HG03039 (cell line): Measurements from ENCODE around the gene SLC39A12.
"Not testable (repeated sequence)": the region's sequence is repeated elsewhere in the genome, so short reads cannot be mapped to it uniquely, and the experiment has no call there.

ENCODE experiments used
- ATAC-seq: cut with Tn5 transposase; IDR thresholded peaks from one replicate; pipeline ENCODE4 v1.9.1; 2021; ENCODE audit warnings: mild to moderate bottlenecking, moderate library complexity; ENCODE audit not compliant: unreplicated experiment

SLC39A12 gene

GRCh38 chr10:17951868-17952371 is at the start of gene SLC39A12:
TSS of gene SLC39A12 (plus strand) at chr10:17951918. CDS start at chr10:17953277, 1,359 bp downstream.
- ATAC-seq: no peak

- ATAC-seq: no peak
Observed at GRCh38 chr10:17904564-17904963, 47.2 kb upstream of the SLC39A12 start.

GRCh38 chr10:17905491-17905890 is 46.2 kb upstream of the SLC39A12 start:
- no peak for ATAC-seq

GRCh38 chr10:17906002-17906401 is 45.7 kb upstream of the SLC39A12 start:
- no peak for ATAC-seq

- no peak for ATAC-seq
Observed at GRCh38 chr10:17907641-17908040, 44.1 kb upstream of the SLC39A12 start.

GRCh38 chr10:17910125-17910789 is 41.5 kb upstream of the SLC39A12 start:
- no peak for ATAC-seq

- no peak for ATAC-seq
Observed at GRCh38 chr10:17912754-17913153, 39.0 kb upstream of the SLC39A12 start.

- no peak for ATAC-seq
Observed at GRCh38 chr10:17913604-17914003, 38.1 kb upstream of the SLC39A12 start.

- no peak for ATAC-seq
Observed at GRCh38 chr10:17914169-17915045, 37.3 kb upstream of the SLC39A12 start.

GRCh38 chr10:17915181-17915580 is 36.5 kb upstream of the SLC39A12 start:
- ATAC-seq: no peak

GRCh38 chr10:17918187-17918903 is 33.4 kb upstream of the SLC39A12 start:
- ATAC-seq: no peak

- no peak for ATAC-seq
Observed at GRCh38 chr10:17921378-17921777, 30.3 kb upstream of the SLC39A12 start.

GRCh38 chr10:17923728-17924127 is 28.0 kb upstream of the SLC39A12 start:
- no peak for ATAC-seq

GRCh38 chr10:17943033-17943745 is 8.5 kb upstream of the SLC39A12 start:
- ATAC-seq: no peak

GRCh38 chr10:17950269-17950668 is 1.4 kb upstream of the SLC39A12 start:
- not testable (repeated sequence) for ATAC-seq

- ATAC-seq: no peak
Observed at GRCh38 chr10:17950726-17951125, 992 bp upstream of the SLC39A12 start.

- ATAC-seq: not testable (repeated sequence)
Observed at GRCh38 chr10:17954372-17954771, 2.7 kb downstream of the SLC39A12 start.

- no peak for ATAC-seq
Observed at GRCh38 chr10:17954861-17955260, 3.1 kb downstream of the SLC39A12 start.

- ATAC-seq: no peak
Observed at GRCh38 chr10:17958049-17958448, 6.3 kb downstream of the SLC39A12 start.

- no peak for ATAC-seq
Observed at GRCh38 chr10:17959870-17960269, 8.2 kb downstream of the SLC39A12 start.
